IMR-90 (cell line): Measurements from ENCODE around the gene SPACDR.

Source experiments
- BHLHE40 ChIP-seq: fragments of 150-350 bp; IDR thresholded peaks from 2 replicates; pipeline ENCODE4 v1.6.1; 2016; ENCODE audit warnings: mild to moderate bottlenecking, low read depth, low read length
- CEBPB ChIP-seq: IDR thresholded peaks from 2 replicates; pipeline ENCODE4 v1.6.1; 2012; ENCODE audit warnings: low read depth, low read length, improper control_type of control experiment
- CHD1 ChIP-seq: IDR thresholded peaks from 2 replicates; pipeline ENCODE4 v1.6.1; 2012; ENCODE audit warnings: low read depth, low read length, improper control_type of control experiment
- ELK1 ChIP-seq: fragments of 150-350 bp; IDR thresholded peaks from 2 replicates; pipeline ENCODE4 v1.6.1; 2016; ENCODE audit warnings: low read depth, mild to moderate bottlenecking, low read length, moderate library complexity, borderline replicate concordance
- FOS ChIP-seq: fragments of 150-350 bp; IDR thresholded peaks from 2 replicates; pipeline ENCODE4 v1.6.1; 2016; ENCODE audit warnings: low read depth, low read length
- MXI1 ChIP-seq: IDR thresholded peaks from 2 replicates; pipeline ENCODE4 v1.6.1; 2012; ENCODE audit warnings: low read depth, mild to moderate bottlenecking, low read length, moderate library complexity, borderline replicate concordance
- POLR2A ChIP-seq: IDR thresholded peaks from 2 replicates; pipeline ENCODE4 v1.6.1; 2012; ENCODE audit warnings: mild to moderate bottlenecking, low read depth, low read length
- RAD21 ChIP-seq: IDR thresholded peaks from 2 replicates; pipeline ENCODE4 v1.6.1; 2012; ENCODE audit warnings: low read length, improper control_type of control experiment
- RCOR1 ChIP-seq: IDR thresholded peaks from 2 replicates; pipeline ENCODE4 v1.6.1; 2012; ENCODE audit warnings: mild to moderate bottlenecking, low read length, improper control_type of control experiment; ENCODE audit not compliant: insufficient replicate concordance
- RFX5 ChIP-seq: IDR thresholded peaks from 2 replicates; pipeline ENCODE4 v1.8.0; 2012; ENCODE audit warnings: low read depth, mild to moderate bottlenecking, low read length, moderate library complexity
- SMC3 ChIP-seq: fragments of 150-350 bp; IDR thresholded peaks from 2 replicates; pipeline ENCODE4 v1.6.1; 2016; ENCODE audit warnings: low read depth, mild to moderate bottlenecking, antibody characterized with exemption, low read length, moderate library complexity
- TF ChIP-seq, protein P1 (sequence below): conservative IDR thresholded peaks from 2 replicates; pipeline ENCODE4 v1.5.1; 2012; ENCODE audit warnings: mild to moderate bottlenecking, low read depth, low read length, improper control_type of control experiment

DNA sequence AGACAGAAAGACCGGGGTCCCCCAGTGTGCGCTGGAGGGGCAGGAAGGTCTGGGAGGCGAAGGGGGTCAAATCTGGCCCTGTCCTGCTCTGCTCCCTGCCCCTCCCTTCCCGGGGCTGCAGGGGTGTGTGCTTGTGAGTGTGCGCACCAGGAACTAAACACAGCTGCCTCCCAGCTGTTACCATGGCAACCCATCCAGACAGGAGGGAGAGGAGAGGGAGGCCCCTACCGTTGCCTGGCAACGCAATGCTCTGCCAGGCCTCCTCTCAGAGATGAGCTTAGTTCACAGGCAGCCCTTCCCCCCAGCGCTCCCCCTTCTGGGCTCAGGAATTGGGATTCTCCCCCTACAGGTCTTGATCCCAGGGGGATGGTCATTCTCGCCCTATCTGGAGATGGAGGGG is 25.8 kb upstream of the SPACDR start:
- TF ChIP-seq, protein P1, sequence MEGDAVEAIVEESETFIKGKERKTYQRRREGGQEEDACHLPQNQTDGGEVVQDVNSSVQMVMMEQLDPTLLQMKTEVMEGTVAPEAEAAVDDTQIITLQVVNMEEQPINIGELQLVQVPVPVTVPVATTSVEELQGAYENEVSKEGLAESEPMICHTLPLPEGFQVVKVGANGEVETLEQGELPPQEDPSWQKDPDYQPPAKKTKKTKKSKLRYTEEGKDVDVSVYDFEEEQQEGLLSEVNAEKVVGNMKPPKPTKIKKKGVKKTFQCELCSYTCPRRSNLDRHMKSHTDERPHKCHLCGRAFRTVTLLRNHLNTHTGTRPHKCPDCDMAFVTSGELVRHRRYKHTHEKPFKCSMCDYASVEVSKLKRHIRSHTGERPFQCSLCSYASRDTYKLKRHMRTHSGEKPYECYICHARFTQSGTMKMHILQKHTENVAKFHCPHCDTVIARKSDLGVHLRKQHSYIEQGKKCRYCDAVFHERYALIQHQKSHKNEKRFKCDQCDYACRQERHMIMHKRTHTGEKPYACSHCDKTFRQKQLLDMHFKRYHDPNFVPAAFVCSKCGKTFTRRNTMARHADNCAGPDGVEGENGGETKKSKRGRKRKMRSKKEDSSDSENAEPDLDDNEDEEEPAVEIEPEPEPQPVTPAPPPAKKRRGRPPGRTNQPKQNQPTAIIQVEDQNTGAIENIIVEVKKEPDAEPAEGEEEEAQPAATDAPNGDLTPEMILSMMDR = no peak
- TF ChIP-seq RAD21 = no peak
- TF ChIP-seq ELK1 = no peak
- no peak for TF ChIP-seq BHLHE40
- TF ChIP-seq FOS = no peak
- no peak for TF ChIP-seq POLR2A
- TF ChIP-seq MXI1 = 0 out of 2 replicates have a peak, but pooled peaks have one; percentile 29
- no peak for TF ChIP-seq SMC3
- no peak for TF ChIP-seq CHD1
- no peak for TF ChIP-seq CEBPB
- no peak for TF ChIP-seq RCOR1
- TF ChIP-seq RFX5 = peak; percentile 53; the same call in 1 of the 2 replicates
